IMR-90 (cell line): ENCODE data around the gene TUBGCP3. TPM values are rescaled to one million over a fixed set of nuclear protein-coding genes. Genes with fewer than 3 reads are reported as not detected.

ENCODE experiments used
- ATAC-seq: fragments of 200-7000 bp; cut with Tn5 transposase; 2 replicates; pipeline ENCODE4 v1.9.1; 2020; ENCODE audit warnings: low read depth, mild to moderate bottlenecking, moderate library complexity
- BruUV-seq: library from RNA; stranded (reverse); fragments of 400-500 nt; replicated peaks from 2 replicates; lab custom pipeline; 2021; lab: Mats Ljungman, UMichigan
- CTCF ChIA-PET: fragments of 300-600 bp; formaldehyde crosslinking; extraction: SDS; loops from one replicate; lab custom pipeline; 2021; ENCODE audit warnings: antibody characterized with exemption; lab: Yijun Ruan, JAX
- POLR2A ChIA-PET: fragments of 300-600 bp; sonication (Branson Sonifier 250); formaldehyde crosslinking; loops from one replicate; lab custom pipeline; 2022; ENCODE audit warnings: antibody characterized with exemption; ENCODE audit not compliant: unreplicated experiment; lab: Charles Lee
- DNase-seq: peaks from one replicate; pipeline ENCODE4 v3.0.0; 2013
- H2AFZ ChIP-seq: replicated peaks from 2 replicates; pipeline ENCODE3; 2013; ENCODE audit warnings: low read length, mild to moderate bottlenecking; ENCODE audit not compliant: poor library complexity
- H2AK5ac ChIP-seq: 2 replicates; pipeline ENCODE4 v1.6.1; 2013; ENCODE audit warnings: low read depth, low read length, inconsistent platforms
- H2AK9ac ChIP-seq: replicated peaks from 2 replicates; pipeline ENCODE3; 2013; ENCODE audit warnings: mild to moderate bottlenecking, low read depth, low read length, moderate library complexity; ENCODE audit not compliant: poor library complexity
- H2BK120ac ChIP-seq: 2 replicates; pipeline ENCODE4 v1.6.1; 2013; ENCODE audit warnings: low read depth, low read length, inconsistent platforms
- H2BK15ac ChIP-seq: 3 replicates; pipeline ENCODE4 v1.6.1; 2013; ENCODE audit warnings: low read depth, low read length, inconsistent platforms
- H2BK20ac ChIP-seq: 2 replicates; pipeline ENCODE4 v1.6.1; 2013; ENCODE audit warnings: low read depth, mild to moderate bottlenecking, inconsistent platforms, low read length, moderate library complexity
- H2BK5ac ChIP-seq: 2 replicates; pipeline ENCODE4 v1.6.1; 2013; ENCODE audit warnings: mild to moderate bottlenecking, low read depth, low read length, inconsistent platforms; ENCODE audit not compliant: poor library complexity, severe bottlenecking
- H3K14ac ChIP-seq: replicated peaks from 2 replicates; pipeline ENCODE4 v1.6.1; 2013; ENCODE audit warnings: low read depth, low read length, inconsistent platforms
- H3K18ac ChIP-seq: 2 replicates; pipeline ENCODE4 v1.6.1; 2013; ENCODE audit warnings: low read depth, low read length, control low read depth
- H3K23ac ChIP-seq: 2 replicates; pipeline ENCODE4 v1.6.1; 2013; ENCODE audit warnings: low read depth, low read length, inconsistent platforms
- H3K27ac ChIP-seq: 2 replicates; pipeline ENCODE4 v1.5.1; 2013; ENCODE audit warnings: mild to moderate bottlenecking, control low read depth, low read length; ENCODE audit not compliant: insufficient read depth
- H3K27me3 ChIP-seq: 2 replicates; pipeline ENCODE4 v1.6.1; 2013; ENCODE audit warnings: low read length; ENCODE audit not compliant: control insufficient read depth, insufficient read depth
- H3K36me3 ChIP-seq: 2 replicates; pipeline ENCODE4 v1.6.1; 2013; ENCODE audit warnings: low read length, mixed read lengths; ENCODE audit not compliant: control insufficient read depth, insufficient read depth
- H3K4ac ChIP-seq: 2 replicates; pipeline ENCODE4 v1.6.1; 2013; ENCODE audit warnings: low read depth, low read length, inconsistent platforms
- H3K4me1 ChIP-seq: 2 replicates; pipeline ENCODE4 v1.6.1; 2013; ENCODE audit warnings: low read length, mixed read lengths; ENCODE audit not compliant: control insufficient read depth, insufficient read depth
- H3K4me2 ChIP-seq: 2 replicates; pipeline ENCODE4 v1.6.1; 2013; ENCODE audit warnings: low read depth, mild to moderate bottlenecking, control low read depth, low read length, moderate library complexity
- H3K4me3 ChIP-seq: 2 replicates; pipeline ENCODE4 v1.5.1; 2013; ENCODE audit warnings: low read depth, mild to moderate bottlenecking, control low read depth, low read length, moderate library complexity; ENCODE audit not compliant: insufficient read depth
- H3K56ac ChIP-seq: 2 replicates; pipeline ENCODE4 v1.6.1; 2013; ENCODE audit warnings: low read length, inconsistent platforms; ENCODE audit not compliant: insufficient read depth; ENCODE audit errors: extremely low read depth
- H3K79me1 ChIP-seq, 2 experiments: 2 replicates each; pipeline ENCODE4 v1.6.1; 2013; ENCODE audit warnings: low read length in 2 of 2, inconsistent platforms in 1 of 2, low read depth in 1 of 2
- H3K9ac ChIP-seq: 2 replicates; pipeline ENCODE4 v1.6.1; 2013; ENCODE audit warnings: low read depth, low read length, control low read depth
- H3K9me1 ChIP-seq: 2 replicates; pipeline ENCODE4 v1.6.1; 2013; ENCODE audit warnings: low read length, inconsistent platforms; ENCODE audit not compliant: insufficient read depth
- H3K9me3 ChIP-seq: 2 replicates; pipeline ENCODE4 v1.6.1; 2013; ENCODE audit warnings: low read length; ENCODE audit not compliant: control insufficient read depth, insufficient read depth
- H4K20me1 ChIP-seq: 2 replicates; pipeline ENCODE4 v1.6.1; 2013; ENCODE audit warnings: low read length, inconsistent platforms; ENCODE audit not compliant: insufficient read depth
- H4K5ac ChIP-seq: 2 replicates; pipeline ENCODE4 v1.6.1; 2013; ENCODE audit warnings: mild to moderate bottlenecking, low read depth, low read length, control low read depth
- H4K8ac ChIP-seq, 2 experiments: 2 replicates each; pipeline ENCODE4 v1.6.1; 2013; ENCODE audit warnings: low read depth in 2 of 2, low read length in 2 of 2, control low read depth in 1 of 2, inconsistent platforms in 1 of 2
- H4K91ac ChIP-seq: 2 replicates; pipeline ENCODE4 v1.6.1; 2013; ENCODE audit warnings: low read depth, low read length, inconsistent platforms; ENCODE audit not compliant: insufficient read depth
- BHLHE40 ChIP-seq: fragments of 150-350 bp; IDR thresholded peaks from 2 replicates; pipeline ENCODE4 v1.6.1; 2016; ENCODE audit warnings: mild to moderate bottlenecking, low read depth, low read length
- WGBS, 2 experiments: methylation state at CpG; one replicate each; pipeline versions ENCODE4 v1.1.5 to v1.1.7; 2013; ENCODE audit warnings: missing lambda C conversion rate in 2 of 2; ENCODE audit not compliant: insufficient read length in 1 of 2; ENCODE audit errors: extremely low coverage in 2 of 2; 5-methylcytosine and 5-hydroxymethylcytosine counted together
- dilution Hi-C: fragments of 300-500 bp; cut with HindIII; formaldehyde crosslinking; loops from one replicate; pipeline ENCODE4 v1.14.3; 2018; ENCODE audit warnings: low sequenced_read_pairs; ENCODE audit not compliant: unreplicated experiment
- in situ Hi-C: fragments of 300-500 bp; cut with MboI; formaldehyde crosslinking; loops from 3 replicates; pipeline ENCODE4 v1.14.3; 2019; ENCODE audit warnings: low sequenced_read_pairs, inconsistent platforms, mixed read lengths
- intact Hi-C: fragments of 100-400 bp; cut with micrococcal nuclease; formaldehyde crosslinking; loops from 2 replicates; pipeline ENCODE4 v1.10.0; 2022
- polyA plus RNA-seq, 3 experiments: library from polyadenylated mRNA; depleted of rRNA; stranded (reverse); fragments of >200 nt; gene quantifications; 2 replicates each; pipeline ENCODE4 v1.2.3, GENCODE V29; 2012; ENCODE audit warnings: low replicate concordance in 1 of 3
- total RNA-seq: library from RNA; depleted of rRNA; stranded (reverse); fragments of >200 nt; gene quantifications from 2 replicates; pipeline ENCODE4 v1.2.3, GENCODE V29; 2012
- TF ChIP-seq, protein P1 (sequence below): fragments of 150-350 bp; IDR thresholded peaks from 2 replicates; pipeline ENCODE4 v1.6.1; 2016; ENCODE audit warnings: low read depth, mild to moderate bottlenecking, low read length, moderate library complexity, borderline replicate concordance

Gene TUBGCP3
- total and polyA plus RNA-seq, 2 of the 4 experiments (the other 2 are of a cell fraction), result 16.0 to 17.8 TPM

- WGBS, 2 experiments, result no CpG with 5 or more reads among the region's 2 CpGs
- Histone ChIP-seq H2AK5ac (no peak overlapping the region), H4K8ac (no peak overlapping the region), H3K23ac (no peak overlapping the region), H3K9me1 (no peaks in the 10 kb centered on the region), H3K18ac (no peak overlapping the region), H3K56ac (no peak overlapping the region), H2BK5ac (no peak overlapping the region), H3K4me2 (no peak overlapping the region), H3K4me1 (no peaks in the 10 kb centered on the region; the same call in 1 of the 2 replicates), H4K5ac (no peak overlapping the region), H2BK120ac (no peak overlapping the region), H3K9me3 (no peaks in the 10 kb centered on the region), H4K20me1 (no peaks in the 10 kb centered on the region), H3K27me3 (peaks cover 13% of the 10 kb centered on the region), H3K36me3 (no peaks in the 10 kb centered on the region), H3K4ac (no peak overlapping the region), H2BK15ac (no peak overlapping the region), H3K27ac (no peak overlapping the region), H2AFZ (no peak overlapping the region), H3K9ac (no peak overlapping the region), H3K14ac (no peak overlapping the region), H2BK20ac (no peak overlapping the region), H3K4me3 (no peak overlapping the region), H3K79me1 (no peaks in the 10 kb centered on the region), H4K91ac (no peak overlapping the region), H2AK9ac (no peak overlapping the region)
- ChIA-PET CTCF (interaction anchor here (1.2 kb wide), 1 partner anchor 266 kb away, joined by 4 read pairs; no protein-coding TSS in a partner anchor), POLR2A (no interaction called here)
- no peak for DNase-seq
- no TSS peak for BruUV-seq
- TF ChIP-seq BHLHE40, result no peak
- TF ChIP-seq, protein P1, sequence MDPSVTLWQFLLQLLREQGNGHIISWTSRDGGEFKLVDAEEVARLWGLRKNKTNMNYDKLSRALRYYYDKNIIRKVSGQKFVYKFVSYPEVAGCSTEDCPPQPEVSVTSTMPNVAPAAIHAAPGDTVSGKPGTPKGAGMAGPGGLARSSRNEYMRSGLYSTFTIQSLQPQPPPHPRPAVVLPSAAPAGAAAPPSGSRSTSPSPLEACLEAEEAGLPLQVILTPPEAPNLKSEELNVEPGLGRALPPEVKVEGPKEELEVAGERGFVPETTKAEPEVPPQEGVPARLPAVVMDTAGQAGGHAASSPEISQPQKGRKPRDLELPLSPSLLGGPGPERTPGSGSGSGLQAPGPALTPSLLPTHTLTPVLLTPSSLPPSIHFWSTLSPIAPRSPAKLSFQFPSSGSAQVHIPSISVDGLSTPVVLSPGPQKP, result no peak
- intact Hi-C loops (loop anchor here (10.0 kb wide), 1 partner anchor 93 kb away; no protein-coding TSS in a partner anchor), in situ Hi-C loops (loop anchor here (5.0 to 25.0 kb wide), 2 partner anchors 521 to 1136 kb away; no protein-coding TSS in a partner anchor), dilution Hi-C loops (no loop called here)
- ATAC-seq, result no peak
Measured at GRCh38 chr13:112608212-112608611, 20.3 kb upstream of the TUBGCP3 start.
